ENCODE measurements around the gene FGD4.

FGD4 gene

DNA sequence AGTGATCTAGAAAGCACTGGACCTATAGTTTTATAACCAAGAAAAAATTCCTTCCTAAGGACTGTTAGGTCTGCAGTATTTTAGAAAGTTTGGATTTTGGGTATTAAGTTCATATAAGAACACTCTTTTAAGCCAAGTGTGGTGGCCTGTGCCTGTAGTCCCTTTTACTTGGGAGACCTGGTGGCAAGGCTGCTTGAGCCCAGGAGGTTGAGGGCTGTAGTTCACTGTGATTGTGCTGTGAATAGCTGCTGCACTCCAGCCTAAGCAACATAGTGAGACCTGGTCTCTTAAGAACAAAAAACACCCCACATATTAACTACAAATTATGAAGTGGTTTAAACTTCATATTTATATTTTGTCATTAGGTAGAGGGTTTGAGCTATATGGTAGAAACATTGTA lies 289.4 kb downstream of the FGD4 start:
- DNase-seq, result no peak

DNA sequence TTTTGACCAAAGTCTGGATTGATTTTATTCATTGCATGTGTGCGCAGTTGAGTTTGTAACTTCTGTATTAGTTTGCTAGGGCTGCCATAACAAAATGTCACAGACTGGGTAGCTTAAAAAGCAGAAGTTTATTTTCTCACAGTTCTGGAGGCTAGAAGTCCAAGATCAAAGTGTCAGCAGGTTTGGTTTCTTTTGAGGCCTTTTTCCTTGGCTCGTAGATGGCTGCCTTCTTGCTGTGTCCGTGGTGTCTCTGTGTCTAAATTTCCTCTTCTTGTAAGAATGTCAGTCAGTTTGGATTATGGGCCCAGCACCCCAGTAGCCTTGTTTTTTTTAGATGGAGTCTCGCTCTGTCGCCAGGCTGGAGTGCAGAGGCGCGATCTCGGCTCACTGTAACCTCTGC lies 291.6 kb downstream of the FGD4 start:
- no peak for DNase-seq

DNA sequence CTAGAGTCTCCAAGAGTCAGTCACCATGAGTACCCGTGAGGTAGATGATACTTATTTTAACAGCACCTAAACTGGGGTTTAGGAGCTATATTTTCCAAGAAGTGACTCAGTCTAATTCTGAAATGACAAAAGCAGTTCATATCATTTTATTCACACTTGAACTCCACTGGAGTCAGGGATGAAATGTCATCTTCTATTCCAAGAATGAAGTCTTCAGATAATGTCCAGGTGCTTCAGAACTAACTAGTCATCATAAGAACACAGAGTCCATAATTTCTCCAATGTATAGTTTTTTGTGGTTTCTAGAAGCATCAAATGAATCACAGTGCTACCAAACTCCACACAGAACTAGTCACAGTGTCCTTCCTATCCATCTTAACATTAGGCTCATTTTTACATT lies 293.0 kb downstream of the FGD4 start:
- DNase-seq, result no peak

DNA sequence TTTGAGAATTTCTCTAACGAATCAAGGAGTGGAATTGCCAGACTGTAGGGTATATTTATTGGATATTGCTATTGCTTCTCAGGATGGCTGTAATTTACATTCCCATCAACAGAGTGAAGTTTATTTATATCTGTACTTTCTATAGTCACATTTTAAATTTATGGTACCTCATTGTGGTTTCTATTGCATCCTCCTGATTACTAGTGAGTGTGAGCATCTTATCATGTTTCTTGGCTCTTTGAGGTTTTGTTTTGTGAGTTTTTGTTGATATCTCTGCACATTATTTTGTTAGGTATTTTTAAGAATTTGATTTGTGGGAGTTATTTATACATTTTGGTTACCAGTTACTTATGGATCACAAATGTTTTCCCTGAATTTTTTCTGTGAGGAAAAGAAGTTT lies 293.7 kb downstream of the FGD4 start:
- DNase-seq, result peak; percentile 53
